Astrocyte of the spinal cord (primary cell): Measurements from ENCODE around the gene INS.

ENCODE experiments used
- DNase-seq: peaks from one replicate; pipeline ENCODE4 v3.0.0; 2011; ENCODE audit warnings: low read depth, low spot score
- H3K4me3 ChIP-seq: 2 replicates; pipeline ENCODE4 v1.5.1; 2011; ENCODE audit warnings: low read depth, mild to moderate bottlenecking, low read length, moderate library complexity
- CTCF ChIP-seq: IDR thresholded peaks from 2 replicates; pipeline ENCODE4 v1.5.1; 2012; ENCODE audit warnings: low read depth, mild to moderate bottlenecking, low read length, inconsistent platforms
- in situ Hi-C: cut with HindIII; loops from 2 replicates; pipeline ENCODE4 v1.10.0; 2017; ENCODE audit warnings: low sequenced_read_pairs

The INS gene

GRCh38 chr11:2113776-2114175, 47.2 kb downstream of the INS start:
- no peak overlapping the region for H3K4me3 ChIP-seq
- no peak for DNase-seq
- no peak for TF ChIP-seq CTCF
- in situ Hi-C loops, result no loop called here

- in situ Hi-C loops, result no loop called here
- no peak for DNase-seq
- no peak for TF ChIP-seq CTCF
- H3K4me3 ChIP-seq, result no peak overlapping the region
Observed at GRCh38 chr11:2110521-2110920, 50.5 kb downstream of the INS start.
